ENCODE data around the gene ATOH7.
A peak's percentile ranks its signal among the peaks of the same experiment; 100 is the strongest.
"Not testable (repeated sequence)": the region's sequence is repeated elsewhere in the genome, so short reads cannot be mapped to it uniquely, and the experiment has no call there.

Gene ATOH7

DNA sequence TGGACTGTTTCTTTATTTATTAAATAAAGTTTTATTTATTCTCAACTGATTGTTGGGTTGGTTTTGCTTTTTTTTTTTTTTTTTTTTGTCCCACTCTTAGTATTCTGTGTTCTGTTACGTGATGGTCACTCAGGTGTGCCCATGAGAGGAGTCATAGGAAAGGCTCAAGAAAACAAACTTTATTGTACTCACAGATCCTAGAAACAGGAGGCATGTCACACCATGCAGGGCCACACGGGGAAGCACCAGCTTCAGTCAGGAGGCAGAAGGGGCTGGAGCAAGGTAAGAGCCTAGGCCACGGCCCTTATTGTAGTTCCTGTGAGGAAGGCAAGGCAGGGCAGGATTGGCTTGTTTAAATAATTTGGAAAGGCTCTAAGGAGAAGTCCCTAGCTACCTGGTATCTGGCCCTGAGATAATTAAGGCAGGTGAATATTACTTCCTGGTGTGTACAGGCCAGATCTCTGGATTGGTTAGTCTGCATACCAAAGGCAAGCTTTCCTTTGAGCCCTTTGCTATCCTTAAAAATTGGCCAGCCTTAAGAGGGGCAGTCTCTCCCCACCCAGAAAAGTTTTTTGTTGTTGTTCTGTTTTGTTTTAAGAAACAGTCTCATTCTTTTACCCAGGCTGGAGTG lies 8.3 kb downstream of the ATOH7 start:
- no peak for TF ChIP-seq POLR2A (IDR thresholded peaks at IDR 0.05; ENCODE audit: low read depth, low read length)
- FAIRE-seq (no peak), DNase-seq (ENCODE audit: insufficient read length, low spot score) (no peak)

DNA sequence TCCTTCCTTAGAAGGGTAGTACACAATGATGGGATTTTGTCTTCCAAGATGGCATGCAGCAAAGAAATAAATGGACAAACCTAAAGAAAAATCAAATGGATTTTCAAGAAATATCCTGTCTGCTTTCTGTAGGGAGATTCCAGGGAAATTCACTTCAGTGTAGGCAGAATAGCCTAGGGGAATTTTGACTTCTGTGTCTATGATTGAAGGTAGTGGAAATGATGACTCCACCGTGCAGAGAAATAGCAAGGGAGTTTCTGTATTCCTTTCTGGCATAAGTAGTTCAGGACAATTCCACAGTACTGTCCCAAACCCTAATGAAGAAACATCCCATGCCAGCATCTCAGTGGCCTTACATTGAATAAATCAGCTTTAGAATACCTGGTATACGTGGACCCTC lies 9.5 kb downstream of the ATOH7 start:
- TF ChIP-seq POLR2A (IDR thresholded peaks at IDR 0.05; ENCODE audit: low read depth, low read length) = no peak
- DNase-seq (ENCODE audit: insufficient read length, low spot score) (no peak), FAIRE-seq (peak; percentile 23)

DNA sequence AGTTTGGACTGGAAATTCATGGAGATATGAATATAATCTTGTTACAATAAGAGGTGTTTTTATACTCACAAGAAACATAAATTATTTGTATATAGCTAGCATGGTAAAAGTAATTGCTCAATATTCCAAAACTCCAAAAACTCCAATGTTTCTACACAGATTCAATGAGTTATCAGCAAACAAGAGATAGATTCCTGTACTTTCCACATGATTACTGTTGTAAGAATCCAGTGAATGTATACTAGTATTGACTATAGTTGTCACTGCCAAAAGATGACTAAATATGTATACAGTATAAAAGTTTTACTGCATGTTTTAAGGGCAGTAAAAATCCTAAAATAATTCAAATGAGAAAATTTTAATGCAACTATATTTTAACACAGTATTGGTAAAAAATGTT lies 10.7 kb downstream of the ATOH7 start:
- no peak for TF ChIP-seq POLR2A (IDR thresholded peaks at IDR 0.05; ENCODE audit: low read depth, low read length)
- FAIRE-seq = peak; percentile 27
- no peak for DNase-seq (ENCODE audit: insufficient read length, low spot score)

DNA sequence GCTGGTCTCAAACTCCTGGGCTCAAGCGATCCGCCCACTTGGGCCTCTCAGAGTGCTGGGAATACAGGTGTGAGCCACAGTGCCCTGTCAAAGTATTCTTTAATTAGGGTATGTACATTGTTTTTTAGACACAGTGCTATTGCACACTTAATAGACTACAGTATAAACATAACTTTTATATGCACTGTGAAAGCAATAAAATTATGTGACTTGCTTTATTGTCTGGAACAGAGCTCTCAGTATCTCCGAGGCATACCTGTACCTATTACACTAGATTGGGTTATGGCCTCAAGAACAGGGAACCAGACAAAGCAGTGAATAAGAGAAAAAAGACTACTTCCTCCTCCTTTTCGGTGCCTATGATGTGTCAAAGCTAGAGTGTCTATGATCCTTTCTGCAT lies 13.1 kb downstream of the ATOH7 start:
- TF ChIP-seq POLR2A (IDR thresholded peaks at IDR 0.05; ENCODE audit: low read depth, low read length) = no peak
- FAIRE-seq (no peak), DNase-seq (ENCODE audit: insufficient read length, low spot score) (no peak)

DNA sequence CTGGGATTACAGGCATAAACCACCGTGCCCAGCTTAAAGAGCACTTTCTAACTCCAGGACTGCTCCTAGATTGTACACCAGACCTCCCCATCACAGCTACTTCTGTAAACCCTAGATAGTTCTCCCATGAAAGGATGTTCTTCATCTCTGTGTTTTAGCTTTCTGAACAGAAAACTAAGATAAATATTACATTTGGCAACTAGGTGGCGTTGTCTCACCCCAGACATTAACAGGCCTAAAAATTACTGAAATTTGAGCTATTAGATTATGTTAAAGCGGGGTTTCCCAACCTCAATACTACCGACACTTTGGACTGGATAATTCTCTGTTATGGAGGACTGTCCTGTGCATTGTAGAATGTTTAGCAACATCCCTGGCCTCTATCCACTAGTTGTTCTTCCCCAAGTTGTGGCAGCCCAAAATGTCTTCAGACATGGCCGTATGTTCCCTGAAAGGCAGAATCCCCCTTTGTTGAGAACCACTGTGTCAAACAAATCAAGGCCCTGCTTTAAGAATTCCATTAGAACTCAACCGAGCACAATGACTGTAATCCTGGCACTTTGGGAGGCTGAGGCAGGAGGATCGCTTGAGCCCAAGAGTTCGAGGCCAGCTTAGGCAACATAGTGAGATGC lies 19.1 kb downstream of the ATOH7 start:
- no peak for DNase-seq (ENCODE audit: insufficient read length, low spot score)
- peak; percentile 11 for FAIRE-seq
- TF ChIP-seq POLR2A (IDR thresholded peaks at IDR 0.05; ENCODE audit: low read depth, low read length) = no peak

DNA sequence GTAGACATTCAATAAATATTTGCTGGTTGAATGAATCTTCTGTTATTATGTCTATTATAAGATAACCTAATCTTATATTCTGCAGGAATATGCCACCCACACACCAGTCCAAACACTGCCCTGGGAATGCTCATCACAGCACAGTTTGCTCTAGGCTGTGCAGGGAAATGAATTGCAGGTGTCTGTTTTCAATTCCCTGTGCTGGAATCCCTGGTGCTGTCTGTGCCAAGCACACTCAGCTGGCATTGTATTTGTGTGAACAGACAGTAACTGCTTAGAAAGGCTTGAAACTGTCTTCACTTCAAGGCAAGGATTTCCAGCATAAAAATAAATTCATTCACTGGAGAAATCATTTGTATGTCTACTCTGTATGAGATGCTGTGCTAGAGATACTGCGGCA lies 20.2 kb downstream of the ATOH7 start:
- no peak for DNase-seq (ENCODE audit: insufficient read length, low spot score)
- FAIRE-seq = no peak
- TF ChIP-seq POLR2A (IDR thresholded peaks at IDR 0.05; ENCODE audit: low read depth, low read length) = no peak

DNA sequence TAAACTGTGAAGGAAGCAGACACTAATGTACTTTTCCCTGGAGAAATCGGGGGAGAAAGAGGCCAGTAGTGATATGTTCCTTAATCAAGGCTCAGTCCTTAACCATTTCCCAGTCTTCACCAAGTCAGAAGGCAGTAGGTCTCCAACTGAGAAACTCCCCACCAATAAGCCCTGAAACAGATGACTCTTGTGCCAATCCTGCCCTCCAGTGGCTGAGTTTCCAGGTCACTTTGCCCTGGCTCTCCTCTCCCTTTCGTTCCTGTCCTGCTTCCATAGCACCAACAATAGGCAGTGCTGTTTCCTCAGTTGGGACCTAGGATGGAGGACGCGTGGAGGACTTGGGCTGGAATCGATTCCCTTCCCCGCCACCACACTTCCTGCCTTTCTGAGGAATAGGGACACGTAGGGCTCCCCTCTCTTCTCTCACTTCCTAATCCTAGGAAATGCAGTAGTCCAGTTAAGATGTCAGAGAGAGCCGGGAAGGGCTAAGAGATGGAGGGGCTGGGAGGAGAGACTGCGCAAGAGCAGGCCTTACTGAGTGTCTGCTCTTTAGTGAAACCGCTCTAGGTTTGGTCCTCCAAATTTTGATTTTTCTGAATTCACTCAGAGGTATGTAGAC lies 23.4 kb downstream of the ATOH7 start:
- TF ChIP-seq POLR2A (IDR thresholded peaks at IDR 0.05; ENCODE audit: low read depth, low read length) = no peak
- DNase-seq (ENCODE audit: insufficient read length, low spot score) = peak; percentile 57
- FAIRE-seq = peak; percentile 93

DNA sequence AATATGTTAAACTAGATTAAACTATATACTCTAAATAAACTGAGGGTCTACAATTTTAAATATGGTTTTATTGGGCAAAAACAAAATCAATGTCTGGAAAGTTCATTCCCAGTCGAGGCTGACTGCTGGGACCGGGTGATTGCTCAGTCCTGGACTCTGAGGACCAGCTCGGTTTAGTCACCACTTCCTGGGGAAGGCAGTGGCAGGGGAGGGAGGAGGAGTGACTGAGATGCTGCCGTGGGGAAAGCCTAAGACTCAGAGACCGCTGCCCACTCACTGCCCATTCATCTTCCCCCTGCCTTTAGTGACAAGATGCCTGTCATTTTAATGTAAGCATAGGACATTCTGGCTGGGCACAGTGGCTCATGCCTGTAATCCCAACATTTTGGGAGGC lies 29.0 kb downstream of the ATOH7 start:
- DNase-seq (ENCODE audit: insufficient read length, low spot score) (peak; percentile 75), FAIRE-seq (peak; percentile 76)
- no peak for TF ChIP-seq POLR2A (IDR thresholded peaks at IDR 0.05; ENCODE audit: low read depth, low read length)

DNA sequence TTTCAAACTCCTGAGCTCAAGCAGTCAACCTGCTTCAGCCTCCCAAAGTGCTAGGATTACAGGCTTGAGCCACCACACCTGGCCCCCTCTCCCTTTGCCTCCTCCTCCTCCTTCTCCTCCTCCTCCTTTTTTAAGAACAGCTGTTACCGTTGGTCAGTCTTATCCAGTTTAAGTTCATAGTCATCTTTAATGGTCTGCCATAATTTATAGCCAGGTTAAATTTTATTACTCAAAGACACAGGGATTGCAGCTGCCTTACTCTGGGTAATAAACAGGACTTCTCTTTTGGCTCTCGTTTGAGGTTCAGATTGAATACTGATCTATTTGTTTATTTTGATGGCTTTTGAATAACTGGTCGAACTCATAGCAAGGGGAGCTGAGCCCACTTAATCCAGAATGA lies 35.2 kb downstream of the ATOH7 start:
- no peak for TF ChIP-seq POLR2A (IDR thresholded peaks at IDR 0.05; ENCODE audit: low read depth, low read length)
- FAIRE-seq (no peak), DNase-seq (ENCODE audit: insufficient read length, low spot score) (no peak)

DNA sequence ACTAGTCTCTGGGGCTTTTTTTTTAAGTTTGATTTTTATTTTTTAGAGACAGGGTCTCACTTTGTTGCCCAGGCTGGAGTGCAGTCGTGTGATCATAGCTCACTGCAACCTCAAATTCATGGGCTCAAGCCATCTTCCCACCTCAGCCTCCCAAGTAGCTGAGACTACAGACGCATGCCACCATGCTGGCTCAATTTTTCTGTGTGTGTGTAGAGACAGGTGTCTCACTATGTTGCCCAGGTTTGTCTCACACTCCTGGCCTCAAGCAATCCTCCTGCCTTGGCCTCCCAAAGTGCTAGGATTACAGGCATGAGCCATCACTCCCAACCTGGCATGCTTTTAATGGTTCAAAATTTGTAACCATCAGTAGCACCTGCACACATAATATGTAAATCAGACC lies 36.1 kb downstream of the ATOH7 start:
- DNase-seq (ENCODE audit: insufficient read length, low spot score); FAIRE-seq: not testable (repeated sequence)

DNA sequence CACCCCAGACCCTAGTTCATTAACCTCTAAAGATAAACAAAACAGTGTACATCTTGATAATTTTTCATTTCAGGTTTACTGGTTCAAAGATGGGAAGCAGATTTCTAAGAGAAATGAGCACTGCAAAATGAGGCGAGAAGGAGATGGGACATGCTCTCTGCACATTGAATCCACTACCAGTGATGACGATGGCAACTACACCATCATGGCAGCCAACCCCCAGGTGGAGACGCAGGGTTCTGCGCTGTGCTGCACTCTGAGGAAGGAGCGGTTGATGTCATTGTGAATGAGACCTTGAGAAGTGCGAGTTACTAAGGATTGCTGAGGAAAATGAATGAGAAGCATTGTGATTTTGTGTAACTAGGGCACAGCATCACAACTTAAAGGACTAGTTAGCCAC lies 37.6 kb downstream of the ATOH7 start:
- FAIRE-seq (peak; percentile 65), DNase-seq (ENCODE audit: insufficient read length, low spot score) (no peak)
- no peak for TF ChIP-seq POLR2A (IDR thresholded peaks at IDR 0.05; ENCODE audit: low read depth, low read length)

DNA sequence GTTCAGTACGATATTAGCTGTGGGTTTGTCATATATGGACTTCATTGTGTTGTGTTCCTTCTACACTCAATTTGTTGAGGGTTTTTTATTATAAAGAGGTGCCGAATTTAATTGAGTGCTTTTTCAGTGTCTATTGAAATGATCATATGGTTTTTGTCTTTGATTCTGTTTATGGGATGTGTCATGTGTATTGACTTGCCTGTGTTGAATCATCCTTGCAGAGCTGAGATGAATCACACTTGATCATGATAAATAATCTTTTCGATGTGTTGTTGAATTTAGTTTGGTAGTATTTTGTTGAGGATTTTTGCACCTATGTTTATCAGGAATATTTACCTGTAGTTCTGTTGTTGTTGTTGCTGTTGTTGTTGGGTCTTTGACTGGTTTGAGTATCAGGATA lies 39.8 kb downstream of the ATOH7 start:
- FAIRE-seq = peak; percentile 96
- no peak for TF ChIP-seq POLR2A (IDR thresholded peaks at IDR 0.05; ENCODE audit: low read depth, low read length)
- DNase-seq (ENCODE audit: insufficient read length, low spot score) = no peak

DNA sequence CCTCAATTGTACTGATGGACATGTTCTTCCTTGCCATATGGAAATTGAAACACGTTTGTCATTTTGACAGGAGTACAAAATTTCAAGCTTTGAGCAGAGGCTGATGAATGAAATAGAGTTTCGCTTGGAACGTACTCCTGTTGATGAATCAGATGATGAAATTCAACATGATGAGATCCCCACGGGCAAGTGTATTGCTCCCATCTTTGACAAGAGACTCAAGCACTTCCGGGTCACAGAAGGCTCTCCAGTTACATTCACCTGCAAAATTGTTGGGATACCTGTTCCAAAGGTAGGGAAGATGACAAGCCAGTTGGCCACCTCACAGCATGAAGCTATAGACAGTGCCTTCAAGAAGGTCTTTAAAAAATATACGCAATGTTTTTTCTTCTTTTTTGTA lies 43.1 kb downstream of the ATOH7 start:
- FAIRE-seq = no peak
- no peak for TF ChIP-seq POLR2A (IDR thresholded peaks at IDR 0.05; ENCODE audit: low read depth, low read length)
- no peak for DNase-seq (ENCODE audit: insufficient read length, low spot score)

DNA sequence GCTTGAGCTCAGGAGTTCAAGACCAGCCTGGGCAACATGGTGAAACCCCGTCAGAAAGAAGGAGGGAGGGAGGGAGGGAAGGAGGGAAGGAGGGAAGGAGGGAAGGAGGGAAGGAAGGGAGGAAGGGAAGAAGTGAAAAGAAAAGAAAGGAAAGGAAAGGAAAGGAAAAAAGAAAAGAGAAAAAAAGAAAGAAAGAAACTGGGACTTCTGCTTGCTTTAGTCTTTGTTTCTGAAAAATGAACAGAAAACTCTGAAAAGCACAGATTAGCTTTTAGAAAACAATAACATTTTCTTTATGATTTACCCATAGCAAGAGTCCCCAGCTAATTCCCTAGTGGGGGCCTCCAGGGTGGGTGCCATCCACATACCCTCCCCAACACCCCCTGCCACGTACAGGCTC lies 46.8 kb downstream of the ATOH7 start:
- no peak for DNase-seq (ENCODE audit: insufficient read length, low spot score)
- FAIRE-seq = no peak
- no peak for TF ChIP-seq POLR2A (IDR thresholded peaks at IDR 0.05; ENCODE audit: low read depth, low read length)

DNA sequence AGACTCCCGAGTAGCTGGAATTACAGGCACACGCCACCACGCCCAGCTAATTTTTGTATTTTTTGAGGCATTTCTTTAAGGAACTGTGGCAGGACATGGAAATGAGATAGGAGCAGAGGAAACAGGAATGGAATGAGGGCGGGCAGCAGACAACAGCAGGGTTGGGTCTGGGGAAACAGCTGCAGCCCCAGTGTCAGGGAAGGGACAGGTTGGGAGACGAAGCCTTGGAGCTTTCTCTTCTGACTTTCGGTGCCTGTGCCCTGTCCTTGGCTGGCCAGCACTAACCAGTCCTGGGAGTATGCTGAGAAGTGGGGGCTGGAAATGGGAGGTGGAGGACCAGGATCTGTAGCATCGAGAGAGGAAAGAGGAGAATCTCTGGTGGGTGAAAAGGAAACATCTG lies 47.4 kb downstream of the ATOH7 start:
- TF ChIP-seq POLR2A (IDR thresholded peaks at IDR 0.05; ENCODE audit: low read depth, low read length) = no peak
- DNase-seq (ENCODE audit: insufficient read length, low spot score) = no peak
- no peak for FAIRE-seq
